ENCODE data around the gene MS4A8. TPM values are rescaled to one million over a fixed set of nuclear protein-coding genes. Genes with fewer than 3 reads are reported as not detected.

The MS4A8 gene
- total RNA-seq, 2 experiments from 2014 or later, result not detected

GRCh38 chr11:60761436-60762190 lies 62.2 kb downstream of the MS4A8 start:
- no peaks in the 10 kb centered on the region for H3K4me1 Mint-ChIP-seq
- H3K36me3 Mint-ChIP-seq (ENCODE audit: low read depth), result no peaks in the 10 kb centered on the region
- ChIA-PET POLR2A (no interaction called here), CTCF (interaction anchor here (1.2 kb wide), 1 partner anchor 302 kb away, joined by 3 read pairs; no protein-coding TSS in a partner anchor)
- DNase-seq, result no peak
- H3K27ac Mint-ChIP-seq, result no peak overlapping the region
- H3K27me3 Mint-ChIP-seq, result peaks cover 23% of the 10 kb centered on the region
- H3K9me3 Mint-ChIP-seq, result no peaks in the 10 kb centered on the region
- no peak overlapping the region for H3K4me3 Mint-ChIP-seq

GRCh38 chr11:60762851-60763691 lies 63.7 kb downstream of the MS4A8 start:
- Mint-ChIP-seq H3K36me3 (ENCODE audit: low read depth) (no peaks in the 10 kb centered on the region), H3K4me3 (no peak overlapping the region), H3K27ac (no peak overlapping the region), H3K9me3 (no peaks in the 10 kb centered on the region), H3K27me3 (peaks cover 23% of the 10 kb centered on the region), H3K4me1 (no peaks in the 10 kb centered on the region)
- DNase-seq, result no peak
- CTCF ChIA-PET, result interaction anchor here (0.6 to 1.4 kb wide), 5 partner anchors 10 to 413 kb away, joined by 3 to 4 read pairs (median 3); no protein-coding TSS in a partner anchor
- POLR2A ChIA-PET, result no interaction called here

GRCh38 chr11:60763692-60764369 lies 64.4 kb downstream of the MS4A8 start:
- Mint-ChIP-seq H3K4me1 (no peaks in the 10 kb centered on the region), H3K27me3 (peaks cover 17% of the 10 kb centered on the region)

GRCh38 chr11:60764879-60765278 lies 65.5 kb downstream of the MS4A8 start:
- Mint-ChIP-seq H3K9me3 (no peaks in the 10 kb centered on the region), H3K4me3 (no peak overlapping the region), H3K27ac (no peak overlapping the region), H3K4me1 (no peaks in the 10 kb centered on the region), H3K36me3 (ENCODE audit: low read depth) (no peaks in the 10 kb centered on the region), H3K27me3 (peaks cover 7% of the 10 kb centered on the region)
- POLR2A ChIA-PET, result interaction anchor here (0.6 to 0.7 kb wide), 2 partner anchors 10 to 141 kb away, joined by 3 to 13 read pairs; partner anchors contain the start of gene PRPF19
- no peak for DNase-seq
- CTCF ChIA-PET, result interaction anchor here (1.0 to 1.3 kb wide), 4 partner anchors 8 to 60 kb away, joined by 3 read pairs; partner anchors contain the start of gene MS4A15

More at GRCh38 chr11:60763692-60764369, 64.4 kb downstream of the MS4A8 start:
- DNase-seq, result no peak
- POLR2A ChIA-PET, result no interaction called here
- Mint-ChIP-seq H3K4me3 (no peak overlapping the region), H3K27ac (no peak overlapping the region), H3K9me3 (no peaks in the 10 kb centered on the region), H3K36me3 (ENCODE audit: low read depth) (no peaks in the 10 kb centered on the region)
- CTCF ChIA-PET, result interaction anchor here (1.0 to 1.3 kb wide), 4 partner anchors 7 to 49 kb away, joined by 3 read pairs; partner anchors contain the start of gene MS4A15

- ChIA-PET POLR2A (interaction anchor here (0.7 kb wide), 1 partner anchor 141 kb away, joined by 13 read pairs; the partner anchor contains the start of gene PRPF19), CTCF (interaction anchor here (0.7 to 1.0 kb wide), 2 partner anchors 59 to 113 kb away, joined by 3 read pairs; no protein-coding TSS in a partner anchor)
- Mint-ChIP-seq H3K27me3 (peaks cover 2% of the 10 kb centered on the region), H3K27ac (no peak overlapping the region), H3K4me1 (no peaks in the 10 kb centered on the region), H3K9me3 (no peaks in the 10 kb centered on the region), H3K4me3 (no peak overlapping the region), H3K36me3 (ENCODE audit: low read depth) (no peaks in the 10 kb centered on the region)
- no peak for DNase-seq
These were observed 65.9 kb downstream of the MS4A8 start for GRCh38 chr11:60765355-60765754.

Other genes starting within 250 kb of the MS4A8 start
- not detected for gene MS4A1, start 243.8 kb upstream of the MS4A8 start, total RNA-seq
- not detected for gene MS4A12, start 206.8 kb upstream of the MS4A8 start, total RNA-seq
- not detected for gene MS4A13, start 184.2 kb upstream of the MS4A8 start, total RNA-seq
- not detected for gene MS4A18, start 25.1 kb downstream of the MS4A8 start, total RNA-seq
- not detected for gene MS4A15, start 57.3 kb downstream of the MS4A8 start, total RNA-seq
- gene MS4A10, start 85.7 kb downstream of the MS4A8 start, total RNA-seq, result not detected
- 10 to 100 TPM; 19.2 to 23.2 TPM for gene CCDC86, start 142.5 kb downstream of the MS4A8 start, total RNA-seq
- gene PTGDR2, start 156.3 kb downstream of the MS4A8 start, total RNA-seq, result 1 to 10 TPM; 1.3 to 1.4 TPM
- not detected for gene ZP1, start 167.9 kb downstream of the MS4A8 start, total RNA-seq
- 100 to 1,000 TPM; 125 to 128 TPM for gene PRPF19, start 207.0 kb downstream of the MS4A8 start, total RNA-seq
- 100 to 1,000 TPM; 114 to 119 TPM for gene TMEM109, start 214.5 kb downstream of the MS4A8 start, total RNA-seq
- gene TMEM132A, start 224.8 kb downstream of the MS4A8 start, total RNA-seq, result under 1 TPM; 0.40 to 0.47 TPM